B cell (primary cell): ENCODE measurements around the gene KLK1.

ENCODE experiments used
- EZH2 ChIP-seq: IDR thresholded peaks from 2 replicates; pipeline ENCODE4 v1.6.1; 2012; ENCODE audit warnings: borderline replicate concordance, low read depth, mild to moderate bottlenecking, moderate library complexity, low read length; ENCODE audit not compliant: insufficient read depth, poor library complexity, severe bottlenecking
- TF ChIP-seq, protein P1 (sequence below): fragments of 200-600 bp; IDR thresholded peaks from one replicate; pipeline ENCODE4 v1.8.0; 2022; ENCODE audit warnings: antibody characterized with exemption, mild to moderate bottlenecking

DNA sequence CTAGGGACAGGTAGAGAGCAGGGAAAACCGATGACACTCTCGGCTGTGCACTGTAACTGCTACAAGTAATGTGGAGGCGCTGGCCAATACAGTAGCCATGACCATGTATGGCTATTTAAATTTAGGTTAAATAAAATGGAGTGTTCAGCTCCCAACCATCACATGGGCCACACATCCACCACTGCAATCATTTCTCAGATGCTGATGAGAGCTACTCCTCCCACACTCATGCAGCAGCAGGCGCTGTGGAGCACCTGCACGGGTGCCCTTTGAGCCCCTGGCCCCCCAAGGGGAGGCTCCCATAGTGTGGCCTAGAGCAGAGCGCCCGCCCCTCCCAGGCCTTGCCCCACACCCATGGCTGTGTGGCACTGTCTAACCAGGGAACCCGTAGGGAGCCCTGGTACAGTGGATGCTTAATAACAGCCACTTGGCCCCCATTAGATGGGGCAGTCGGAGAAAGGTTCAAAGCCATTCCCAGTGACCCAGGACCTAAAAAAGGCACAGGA, 27.4 kb downstream of the KLK1 start:
- TF ChIP-seq, protein P1, sequence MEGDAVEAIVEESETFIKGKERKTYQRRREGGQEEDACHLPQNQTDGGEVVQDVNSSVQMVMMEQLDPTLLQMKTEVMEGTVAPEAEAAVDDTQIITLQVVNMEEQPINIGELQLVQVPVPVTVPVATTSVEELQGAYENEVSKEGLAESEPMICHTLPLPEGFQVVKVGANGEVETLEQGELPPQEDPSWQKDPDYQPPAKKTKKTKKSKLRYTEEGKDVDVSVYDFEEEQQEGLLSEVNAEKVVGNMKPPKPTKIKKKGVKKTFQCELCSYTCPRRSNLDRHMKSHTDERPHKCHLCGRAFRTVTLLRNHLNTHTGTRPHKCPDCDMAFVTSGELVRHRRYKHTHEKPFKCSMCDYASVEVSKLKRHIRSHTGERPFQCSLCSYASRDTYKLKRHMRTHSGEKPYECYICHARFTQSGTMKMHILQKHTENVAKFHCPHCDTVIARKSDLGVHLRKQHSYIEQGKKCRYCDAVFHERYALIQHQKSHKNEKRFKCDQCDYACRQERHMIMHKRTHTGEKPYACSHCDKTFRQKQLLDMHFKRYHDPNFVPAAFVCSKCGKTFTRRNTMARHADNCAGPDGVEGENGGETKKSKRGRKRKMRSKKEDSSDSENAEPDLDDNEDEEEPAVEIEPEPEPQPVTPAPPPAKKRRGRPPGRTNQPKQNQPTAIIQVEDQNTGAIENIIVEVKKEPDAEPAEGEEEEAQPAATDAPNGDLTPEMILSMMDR: no peak
- TF ChIP-seq EZH2: no peak
